HL-60/S4 treated with retinoic acid at 250 ng/mL for 4 days and 3 days (cell line): Measurements from ENCODE around the gene ABL1.
"Not testable (repeated sequence)": the region's sequence is repeated elsewhere in the genome, so short reads cannot be mapped to it uniquely, and the experiment has no call there.

Experiments used
- in situ Hi-C: fragments of 300-500 bp; cut with MboI; formaldehyde crosslinking; loops from 2 replicates; pipeline ENCODE4 v1.7.0; 2022; ENCODE audit warnings: low sequenced_read_pairs

ABL1 gene

DNA sequence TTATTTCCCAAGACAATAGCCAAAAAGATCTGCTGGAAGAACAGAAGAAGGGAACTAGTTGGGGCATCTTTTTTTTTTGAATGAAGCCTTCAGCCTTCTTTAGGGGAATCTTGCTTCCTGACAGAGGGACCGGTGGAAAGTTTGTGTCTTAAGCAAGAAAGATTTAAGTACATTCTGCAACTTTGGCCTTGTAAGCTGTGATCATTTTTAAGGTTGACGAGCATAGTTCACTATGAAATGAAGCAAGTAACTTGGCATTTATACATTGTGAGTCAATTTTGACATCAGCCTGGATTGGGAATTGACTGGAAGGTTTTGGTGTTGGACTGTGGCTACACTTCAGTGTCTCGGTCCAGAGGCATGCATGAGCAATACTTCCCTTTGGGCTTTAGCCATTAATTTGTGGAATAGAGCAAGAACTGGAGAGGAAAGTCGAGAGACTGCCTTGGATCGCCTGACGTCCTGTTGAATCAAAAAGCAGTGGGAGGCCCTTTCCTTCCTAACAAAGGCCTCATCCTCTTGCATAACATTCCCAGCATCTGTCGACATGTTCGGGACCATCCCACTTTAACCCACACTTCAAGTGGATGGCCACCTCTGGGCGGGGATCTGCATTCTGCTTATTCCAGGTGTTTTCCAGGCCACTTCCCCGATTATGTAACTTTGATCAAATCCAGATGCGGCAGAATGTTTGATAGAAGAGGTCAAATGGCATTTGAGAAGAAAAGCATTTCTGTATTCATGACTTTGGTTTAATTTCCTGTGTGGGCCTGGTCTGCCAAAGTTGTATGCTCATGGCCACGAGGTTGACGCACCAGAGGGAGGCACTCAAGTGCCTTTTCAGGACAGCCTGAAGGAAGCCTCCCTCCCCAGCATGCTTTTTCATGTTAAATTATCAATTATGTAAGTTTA, 12.5 kb downstream of the ABL1 start:
- in situ Hi-C loops, result no loop called here

DNA sequence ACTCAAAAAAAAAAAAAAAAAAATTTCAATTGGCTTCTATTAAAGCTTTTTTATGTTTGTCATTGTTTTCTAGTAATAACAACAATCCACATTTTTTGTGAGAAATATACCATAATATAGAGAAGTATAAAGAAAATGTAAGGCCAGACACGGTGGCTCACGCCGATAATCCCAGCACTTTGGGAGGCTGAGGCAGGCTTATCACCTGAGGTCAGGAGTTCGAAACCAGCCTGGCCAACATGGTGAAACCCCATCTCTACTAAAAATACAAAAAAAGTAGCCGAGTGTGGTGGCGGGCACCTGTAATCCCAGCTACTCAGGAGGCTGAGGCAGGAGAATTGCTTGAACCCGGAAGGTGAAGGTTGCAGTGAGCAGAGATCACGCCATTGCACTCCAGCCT, 13.5 kb downstream of the ABL1 start:
- in situ Hi-C loops, result not testable (repeated sequence)

DNA sequence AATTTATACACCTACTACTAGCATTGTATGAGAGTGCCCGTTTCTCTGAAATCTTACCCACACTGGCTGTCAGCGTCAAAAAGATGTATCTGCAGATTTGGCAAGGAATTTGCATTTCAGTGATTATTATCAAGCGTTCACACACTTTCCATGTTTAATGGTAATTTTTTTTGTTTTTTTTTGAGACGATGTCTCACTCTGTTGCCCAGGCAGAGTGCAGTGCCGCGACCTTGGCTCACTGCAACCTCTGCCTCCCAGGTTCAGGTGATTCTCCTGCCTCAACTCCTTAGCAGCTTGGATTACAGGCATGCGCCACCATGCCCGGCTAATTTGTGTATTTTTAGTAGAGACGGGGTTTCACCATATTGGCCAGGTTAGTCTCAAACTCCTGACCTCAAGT, 14.3 kb downstream of the ABL1 start:
- in situ Hi-C loops, result no loop called here

DNA sequence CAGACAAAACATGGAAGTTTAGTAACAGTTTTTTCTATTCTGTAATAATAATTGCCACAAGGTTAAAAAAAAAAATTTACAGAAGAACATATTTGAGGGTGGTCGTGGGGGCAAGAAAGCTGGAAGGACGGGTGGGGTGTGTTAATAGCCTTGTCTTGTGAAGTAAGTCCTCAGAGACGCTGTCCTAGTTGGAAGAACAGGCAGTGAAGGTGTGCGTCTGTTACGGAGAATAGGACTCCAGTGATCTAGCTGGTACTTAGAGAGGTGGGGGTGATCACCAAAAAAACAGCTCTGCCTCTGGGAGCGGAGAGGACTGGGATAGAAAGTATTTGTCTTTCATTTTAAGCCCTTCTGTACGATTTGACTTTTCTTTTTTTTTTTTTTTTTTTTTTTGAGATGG, 17.7 kb downstream of the ABL1 start:
- in situ Hi-C loops, result no loop called here

DNA sequence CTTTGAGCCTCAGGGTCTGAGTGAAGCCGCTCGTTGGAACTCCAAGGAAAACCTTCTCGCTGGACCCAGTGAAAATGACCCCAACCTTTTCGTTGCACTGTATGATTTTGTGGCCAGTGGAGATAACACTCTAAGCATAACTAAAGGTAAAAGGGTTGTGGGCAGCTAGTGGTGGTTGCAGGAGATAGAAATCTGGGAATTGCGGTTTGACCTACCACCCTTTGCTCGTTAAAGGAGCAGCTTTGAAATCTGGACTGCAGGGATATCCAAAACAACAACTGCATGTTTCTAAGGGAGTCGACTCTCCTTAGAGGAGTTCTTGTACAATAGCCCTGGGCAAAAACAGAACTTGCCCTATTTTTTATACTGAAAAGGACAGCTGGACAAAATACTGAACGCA, 19.0 kb downstream of the ABL1 start:
- in situ Hi-C loops, result no loop called here

DNA sequence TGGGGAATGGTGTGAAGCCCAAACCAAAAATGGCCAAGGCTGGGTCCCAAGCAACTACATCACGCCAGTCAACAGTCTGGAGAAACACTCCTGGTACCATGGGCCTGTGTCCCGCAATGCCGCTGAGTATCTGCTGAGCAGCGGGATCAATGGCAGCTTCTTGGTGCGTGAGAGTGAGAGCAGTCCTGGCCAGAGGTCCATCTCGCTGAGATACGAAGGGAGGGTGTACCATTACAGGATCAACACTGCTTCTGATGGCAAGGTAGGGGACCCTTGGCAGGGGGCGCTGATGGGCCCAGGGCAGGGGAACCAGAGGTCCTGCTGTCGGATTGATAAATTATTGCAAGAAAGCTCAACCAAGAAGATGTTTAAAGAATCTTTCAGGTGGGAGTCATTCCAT, 19.8 kb downstream of the ABL1 start:
- in situ Hi-C loops, result no loop called here

DNA sequence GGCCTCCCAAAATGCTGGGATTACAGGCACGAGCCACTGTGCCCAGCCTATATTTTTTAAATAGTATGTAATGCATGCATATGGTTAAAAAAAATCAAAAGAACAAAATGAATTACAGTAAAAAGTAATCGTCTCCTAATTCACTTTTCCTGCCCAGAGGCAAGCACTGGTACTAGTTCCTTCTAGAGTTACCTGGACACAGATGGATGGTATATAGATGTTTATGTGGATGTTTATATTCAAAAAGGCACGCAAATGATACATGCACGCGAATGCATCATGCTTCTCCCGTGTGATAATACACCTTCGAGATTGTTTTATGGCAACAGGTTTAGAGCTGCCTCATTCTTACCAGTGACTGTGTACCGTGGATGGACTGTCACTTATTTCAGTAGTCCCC, 21.4 kb downstream of the ABL1 start:
- in situ Hi-C loops, result no loop called here

DNA sequence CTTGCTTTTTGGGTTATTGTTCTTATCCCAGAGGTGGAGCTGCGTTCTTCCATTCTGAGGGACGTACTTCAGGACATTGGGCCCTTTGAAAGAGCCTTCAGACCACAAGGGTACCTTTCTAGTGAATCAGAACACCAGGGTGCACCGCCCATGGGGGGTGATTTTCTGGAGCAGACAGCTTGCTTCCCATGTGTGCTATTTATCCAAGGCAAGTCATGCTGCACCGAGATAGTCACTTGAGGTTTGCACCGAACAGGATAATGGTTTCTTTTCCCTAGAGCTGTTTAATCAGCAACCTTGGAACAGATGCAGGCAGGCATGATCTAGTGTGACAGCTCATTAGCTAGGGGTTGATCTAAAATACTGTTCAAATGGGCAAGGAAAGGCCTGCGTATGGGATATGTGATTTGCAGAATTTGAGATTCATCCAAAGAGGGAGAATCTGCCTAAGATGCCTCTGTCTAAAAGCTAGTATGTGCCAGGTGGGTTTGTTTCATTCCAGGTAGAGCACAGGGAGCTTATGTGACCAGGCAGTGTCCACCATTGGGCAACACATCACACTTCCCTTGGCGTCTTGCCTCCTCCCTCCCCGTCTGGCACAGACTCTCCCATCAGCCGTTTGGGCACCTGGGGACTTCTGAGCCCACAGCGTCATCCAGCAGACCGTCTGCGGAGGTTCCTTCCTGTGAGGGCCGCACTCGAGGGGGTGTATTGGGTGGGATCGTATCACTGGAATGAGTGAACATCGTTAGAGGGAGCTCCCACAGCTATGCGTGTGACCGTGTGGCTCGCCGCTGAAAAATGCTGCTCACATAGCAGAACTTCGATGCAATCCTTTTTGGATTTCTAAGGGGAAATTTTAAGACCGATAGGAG, 23.0 kb downstream of the ABL1 start:
- in situ Hi-C loops, result no loop called here

DNA sequence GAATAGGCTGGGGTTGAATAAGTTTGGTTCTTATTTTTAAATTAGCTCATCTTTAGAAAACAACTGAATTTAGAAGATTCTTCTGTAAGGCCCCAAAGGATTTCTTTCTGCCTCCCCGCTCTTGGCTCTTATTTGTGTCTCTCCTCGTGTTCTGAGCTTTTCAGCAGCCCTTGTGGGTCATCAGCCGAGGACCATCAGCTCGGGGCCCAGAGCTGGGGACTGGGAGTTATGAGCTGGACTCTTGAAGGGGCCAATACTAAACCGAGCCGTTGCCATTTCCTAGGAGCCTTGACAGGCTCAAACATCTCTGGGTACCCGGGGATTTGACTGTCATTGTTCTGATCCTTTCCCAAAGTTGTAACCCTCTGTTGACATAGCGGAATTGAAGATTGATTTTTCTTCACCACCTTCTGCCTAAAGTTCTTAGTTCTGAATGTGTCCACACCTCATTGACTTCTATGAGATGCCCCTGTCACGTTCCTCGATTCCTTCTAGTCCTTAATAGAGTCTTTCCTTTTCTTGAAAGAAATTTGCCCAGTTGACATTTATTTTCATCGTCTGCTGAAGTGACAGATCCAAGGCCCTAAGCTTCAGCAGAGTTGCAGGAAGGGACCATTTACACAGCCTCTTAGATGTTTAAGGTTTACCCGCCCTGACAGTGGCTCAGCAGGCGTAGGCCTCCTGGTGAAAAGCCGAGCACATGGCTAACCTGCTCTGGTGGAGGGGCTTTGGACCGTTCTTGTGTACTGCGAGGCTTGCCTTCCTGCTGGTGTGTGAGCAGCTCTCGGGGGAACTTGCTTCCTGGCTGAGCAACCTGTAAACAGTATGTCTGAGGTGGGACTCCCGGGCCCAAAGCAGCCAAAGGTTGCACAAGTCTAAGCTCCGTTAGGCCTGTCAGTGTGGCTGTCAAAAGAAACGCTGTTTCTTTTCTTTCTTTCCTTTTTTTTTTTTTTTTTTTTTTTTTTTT, 24.0 kb downstream of the ABL1 start:
- in situ Hi-C loops, result no loop called here

DNA sequence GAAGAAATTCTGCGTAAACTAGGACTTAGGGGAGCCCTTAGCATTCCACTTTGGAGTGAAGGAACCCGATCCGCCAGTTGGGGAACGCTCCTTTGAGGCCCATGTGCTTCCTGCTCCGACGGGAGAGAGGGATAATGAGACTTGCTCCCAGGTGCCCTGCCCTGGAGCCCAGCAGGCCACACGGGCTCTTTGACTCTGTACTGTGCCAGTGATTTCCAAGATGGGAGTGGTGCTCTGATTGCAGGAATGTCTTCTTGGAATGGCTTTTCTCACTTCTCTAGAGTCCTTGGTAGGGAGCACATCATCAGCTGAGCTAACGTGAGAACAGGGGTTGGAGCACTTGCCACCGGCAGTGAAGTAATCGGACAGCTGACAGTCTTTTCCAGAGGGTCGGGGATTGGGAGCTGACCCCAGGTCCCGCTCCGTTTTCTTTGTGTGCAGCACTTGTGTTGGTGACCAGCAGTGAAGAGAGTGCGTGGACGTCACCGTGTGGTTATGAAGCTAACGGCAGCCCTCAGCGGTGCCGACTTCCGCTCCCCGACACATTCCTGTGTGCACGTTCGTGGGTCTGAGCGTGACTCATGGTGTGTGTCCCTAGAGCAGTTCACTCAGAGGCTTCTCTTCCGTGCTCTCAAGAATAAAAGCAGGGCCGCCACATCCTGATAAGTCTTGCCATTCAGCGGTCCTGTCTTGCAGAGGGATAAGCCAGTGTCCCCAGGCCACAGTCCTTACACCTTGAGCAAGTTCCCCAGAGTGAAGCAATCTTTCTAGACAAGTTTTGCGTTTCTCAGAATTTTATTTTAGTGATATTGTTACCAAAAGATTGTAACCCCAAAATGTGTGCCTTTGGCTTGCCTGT, 25.6 kb downstream of the ABL1 start:
- in situ Hi-C loops, result no loop called here

DNA sequence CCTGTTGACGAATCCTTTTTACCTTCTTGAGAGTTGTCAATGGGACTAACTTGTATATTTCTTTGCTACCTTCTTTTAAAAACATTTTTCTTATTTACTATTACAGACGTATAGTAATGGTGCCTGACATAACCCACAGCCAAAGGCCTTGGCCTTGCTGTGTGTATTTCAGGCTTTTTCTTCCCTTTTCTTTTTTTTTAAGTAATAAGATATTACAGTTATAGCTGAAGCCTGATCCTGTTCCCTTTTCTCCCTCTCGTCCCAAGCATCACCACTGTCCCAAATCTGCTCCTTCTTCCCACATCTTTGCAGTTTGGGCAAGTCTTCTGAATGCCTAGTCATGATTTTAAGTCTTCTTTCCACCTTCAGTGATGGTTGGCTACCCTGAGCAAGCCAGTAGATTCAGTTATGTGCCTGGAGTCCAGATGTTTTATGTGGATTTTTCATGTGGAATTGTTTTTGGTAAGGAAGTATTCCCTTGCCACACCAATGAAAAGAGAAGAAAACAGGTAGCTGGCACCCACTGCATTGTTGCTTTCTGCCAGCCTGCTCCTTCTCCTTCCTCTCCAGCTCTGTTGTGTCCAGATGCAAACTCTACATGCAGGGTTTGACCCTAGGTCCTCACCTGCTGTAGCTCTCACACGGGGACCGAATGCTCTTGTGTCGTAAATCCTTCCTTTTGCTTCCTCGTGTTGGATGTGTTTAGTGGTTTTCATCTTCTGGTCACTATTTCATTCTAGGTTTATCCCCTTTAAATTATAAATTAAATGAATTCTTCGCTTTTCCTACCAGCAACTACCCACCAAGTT, 26.5 kb downstream of the ABL1 start:
- in situ Hi-C loops, result no loop called here

DNA sequence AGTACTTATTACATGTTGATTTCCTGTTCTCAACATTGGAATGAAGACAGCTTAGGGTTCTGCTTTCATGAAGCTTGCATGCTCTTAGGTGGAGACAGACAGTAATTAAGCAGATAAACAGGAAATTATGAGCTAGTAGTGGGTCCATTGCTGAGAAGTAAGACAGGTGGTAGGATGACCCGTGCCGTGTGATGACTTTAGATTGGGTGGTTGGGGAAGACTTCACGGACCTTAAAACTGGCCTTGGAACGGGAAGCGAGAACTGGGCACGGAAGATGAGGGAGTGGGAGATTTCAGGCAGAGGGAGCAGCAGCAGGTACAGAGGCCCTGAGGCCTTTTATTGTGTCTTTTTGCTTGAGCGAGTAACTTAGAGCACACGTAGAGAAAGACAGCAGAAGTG, 27.2 kb downstream of the ABL1 start:
- in situ Hi-C loops, result no loop called here

DNA sequence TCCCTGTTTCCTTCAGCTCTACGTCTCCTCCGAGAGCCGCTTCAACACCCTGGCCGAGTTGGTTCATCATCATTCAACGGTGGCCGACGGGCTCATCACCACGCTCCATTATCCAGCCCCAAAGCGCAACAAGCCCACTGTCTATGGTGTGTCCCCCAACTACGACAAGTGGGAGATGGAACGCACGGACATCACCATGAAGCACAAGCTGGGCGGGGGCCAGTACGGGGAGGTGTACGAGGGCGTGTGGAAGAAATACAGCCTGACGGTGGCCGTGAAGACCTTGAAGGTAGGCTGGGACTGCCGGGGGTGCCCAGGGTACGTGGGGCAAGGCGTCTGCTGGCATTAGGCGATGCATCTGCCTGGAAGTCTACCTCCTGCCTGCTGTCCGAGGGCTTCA, 27.7 kb downstream of the ABL1 start:
- in situ Hi-C loops, result no loop called here

DNA sequence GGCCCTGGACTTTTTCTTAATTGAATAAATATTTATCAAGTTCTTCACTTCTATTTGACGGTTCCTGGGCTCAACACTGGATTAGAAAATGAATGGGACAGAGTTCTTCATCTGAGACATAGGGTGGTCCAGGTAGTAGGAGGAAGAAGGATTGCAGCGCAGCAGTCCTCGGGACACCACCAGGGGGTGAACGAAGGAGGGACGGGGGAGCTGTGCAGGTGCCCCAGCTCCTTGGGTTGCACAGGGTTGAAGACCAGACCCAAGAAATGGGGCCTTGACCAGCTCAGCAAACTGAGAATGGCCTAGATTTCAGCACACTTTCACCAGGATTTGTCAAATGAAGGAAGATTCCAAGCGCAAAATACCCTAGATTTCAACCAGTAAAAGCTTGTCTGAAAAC, 29.5 kb downstream of the ABL1 start:
- in situ Hi-C loops, result no loop called here

DNA sequence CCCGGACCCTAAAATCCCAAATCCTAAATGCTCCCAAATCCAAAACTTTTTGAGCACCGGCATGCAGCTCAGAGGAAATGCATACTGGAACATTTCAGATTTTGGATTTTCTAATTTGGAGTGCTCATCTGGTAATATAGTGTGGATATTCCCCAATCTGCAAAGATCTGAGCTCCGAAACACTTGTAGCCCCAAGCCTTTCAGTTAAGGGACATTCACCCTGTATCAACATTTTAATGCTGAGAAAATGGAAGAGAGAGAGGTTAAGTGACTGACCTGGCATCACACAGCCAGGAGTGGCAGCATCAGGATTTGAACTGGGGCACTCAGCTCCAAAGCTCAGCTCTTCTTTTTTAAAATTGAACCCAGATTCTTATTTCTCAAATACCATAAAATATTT, 30.9 kb downstream of the ABL1 start:
- in situ Hi-C loops, result no loop called here

DNA sequence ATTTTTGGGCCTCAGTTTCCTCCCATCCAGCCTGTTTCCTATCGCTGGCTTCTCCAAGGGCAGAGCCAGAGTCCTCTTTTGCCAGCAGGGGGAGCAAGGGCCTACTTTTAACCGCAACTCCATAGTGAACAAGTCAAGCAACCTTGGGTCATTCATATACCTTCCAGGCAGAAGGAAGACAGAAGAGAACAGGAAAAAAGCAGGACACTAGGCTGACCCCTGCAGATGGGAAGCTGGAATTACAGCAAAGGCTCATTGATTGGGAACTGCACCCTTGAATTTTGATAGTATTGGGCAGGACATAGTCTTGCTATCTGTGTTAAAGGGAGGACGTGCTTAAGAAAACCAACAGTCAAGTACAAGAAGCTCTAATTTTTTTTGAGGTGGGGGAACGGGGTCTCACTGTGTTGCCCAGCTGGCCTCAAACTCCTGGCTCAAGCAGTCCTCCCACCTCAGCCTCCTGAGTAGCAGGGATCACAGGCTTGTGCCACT, 31.5 kb downstream of the ABL1 start:
- in situ Hi-C loops, result no loop called here

DNA sequence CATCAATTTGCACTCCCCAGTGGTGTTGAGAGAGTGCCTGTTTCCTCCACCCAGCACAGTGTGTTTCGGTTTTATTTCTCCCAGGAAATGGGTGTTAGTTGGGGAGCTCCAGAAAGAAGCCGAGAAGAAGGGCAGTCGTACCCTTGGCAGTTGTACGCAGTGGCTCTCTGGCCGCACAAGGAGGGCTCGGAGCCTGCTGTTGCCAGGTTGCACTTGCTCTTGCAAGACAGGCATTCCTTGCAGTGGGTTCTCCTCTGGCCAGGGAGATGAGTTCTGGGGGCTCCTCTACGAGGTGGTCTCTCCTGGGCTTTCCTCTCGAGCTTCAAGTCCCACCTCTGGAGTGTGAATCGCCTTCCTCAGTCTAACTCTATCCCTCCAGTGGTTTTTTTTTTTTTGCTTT, 32.5 kb downstream of the ABL1 start:
- in situ Hi-C loops, result no loop called here

DNA sequence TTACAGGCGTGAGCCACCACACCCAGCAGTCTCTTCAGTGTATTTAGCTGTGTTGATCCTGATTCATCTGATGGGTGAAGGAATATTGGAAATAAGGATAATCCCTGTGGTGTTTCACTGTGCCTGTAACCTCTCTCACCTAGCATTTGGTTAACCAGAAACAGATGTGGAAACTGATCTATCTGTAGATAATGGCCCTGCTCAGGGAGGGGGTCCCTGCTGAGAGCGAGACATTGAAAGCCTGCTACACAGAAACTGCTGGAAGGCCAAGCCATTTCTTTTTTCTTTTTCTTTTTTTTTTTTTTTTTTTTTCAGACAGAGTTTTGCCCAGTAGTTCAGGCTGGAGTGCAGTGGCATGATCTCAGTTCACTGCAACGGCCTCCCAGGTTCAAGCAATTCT, 33.2 kb downstream of the ABL1 start:
- in situ Hi-C loops, result no loop called here

DNA sequence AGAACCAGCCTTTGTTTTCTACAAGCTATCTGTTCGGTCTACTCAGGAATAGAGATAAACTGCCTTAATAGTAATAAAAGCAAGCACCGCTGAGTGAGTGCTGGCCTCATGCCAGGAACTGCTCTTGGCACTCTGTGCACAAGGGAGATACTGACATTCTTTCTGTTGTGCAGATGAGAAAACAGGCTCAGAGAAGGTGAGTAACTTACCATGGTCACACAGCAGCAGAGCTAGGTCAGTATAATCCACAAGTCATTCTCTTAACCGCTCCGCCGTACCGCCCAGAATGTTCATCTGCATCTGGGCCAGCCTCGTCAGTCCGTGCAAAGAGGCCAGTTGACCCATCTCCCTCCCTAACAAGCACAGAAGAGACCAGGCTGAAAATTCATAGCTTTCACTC, 34.2 kb downstream of the ABL1 start:
- in situ Hi-C loops, result no loop called here
